Breast epithelium (tissue), 3 donors: ENCODE results near the gene STAC2.

Source experiments
- POLR2AphosphoS5 ChIP-seq, 3 donors: sonication (generic); formaldehyde crosslinking; IDR thresholded peaks; one replicate each; pipeline ENCODE4 v1.6.1; 2017; ENCODE audit warnings: antibody characterized with exemption in 3 of 3
- TF ChIP-seq, protein P1 (sequence below), 3 donors: fragments of 450-650 bp; IDR thresholded peaks; one replicate each; pipeline ENCODE4 v1.5.1; 2016 to 2017; ENCODE audit warnings: antibody characterized with exemption in 3 of 3, mild to moderate bottlenecking in 3 of 3, moderate library complexity in 3 of 3

DNA sequence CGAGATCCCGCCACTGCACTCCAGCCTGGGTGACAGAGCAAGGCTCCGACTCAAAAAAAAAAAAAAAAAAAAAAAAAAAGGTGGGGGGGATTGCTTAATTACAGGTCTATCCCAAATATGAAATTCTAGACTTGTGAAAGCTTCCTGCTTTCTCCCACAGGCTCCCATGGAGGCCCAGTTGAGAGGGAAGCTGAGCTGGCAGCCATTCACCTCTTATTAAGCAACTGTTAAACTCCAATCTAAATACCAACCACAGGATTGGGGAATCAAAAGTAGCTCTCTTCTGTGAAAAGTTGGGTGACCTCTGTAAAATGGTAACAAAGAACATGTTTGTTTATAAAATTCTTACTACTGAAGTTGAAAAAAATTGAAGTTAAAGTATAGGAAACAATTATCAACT lies 45.8 kb upstream of the STAC2 start:
- TF ChIP-seq, protein P1, sequence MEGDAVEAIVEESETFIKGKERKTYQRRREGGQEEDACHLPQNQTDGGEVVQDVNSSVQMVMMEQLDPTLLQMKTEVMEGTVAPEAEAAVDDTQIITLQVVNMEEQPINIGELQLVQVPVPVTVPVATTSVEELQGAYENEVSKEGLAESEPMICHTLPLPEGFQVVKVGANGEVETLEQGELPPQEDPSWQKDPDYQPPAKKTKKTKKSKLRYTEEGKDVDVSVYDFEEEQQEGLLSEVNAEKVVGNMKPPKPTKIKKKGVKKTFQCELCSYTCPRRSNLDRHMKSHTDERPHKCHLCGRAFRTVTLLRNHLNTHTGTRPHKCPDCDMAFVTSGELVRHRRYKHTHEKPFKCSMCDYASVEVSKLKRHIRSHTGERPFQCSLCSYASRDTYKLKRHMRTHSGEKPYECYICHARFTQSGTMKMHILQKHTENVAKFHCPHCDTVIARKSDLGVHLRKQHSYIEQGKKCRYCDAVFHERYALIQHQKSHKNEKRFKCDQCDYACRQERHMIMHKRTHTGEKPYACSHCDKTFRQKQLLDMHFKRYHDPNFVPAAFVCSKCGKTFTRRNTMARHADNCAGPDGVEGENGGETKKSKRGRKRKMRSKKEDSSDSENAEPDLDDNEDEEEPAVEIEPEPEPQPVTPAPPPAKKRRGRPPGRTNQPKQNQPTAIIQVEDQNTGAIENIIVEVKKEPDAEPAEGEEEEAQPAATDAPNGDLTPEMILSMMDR (IDR thresholded peaks at IDR 0.05): no peak
- TF ChIP-seq POLR2AphosphoS5 (IDR thresholded peaks at IDR 0.05): no peak
